ENCODE data around the gene SLCO2A1.

DNA sequence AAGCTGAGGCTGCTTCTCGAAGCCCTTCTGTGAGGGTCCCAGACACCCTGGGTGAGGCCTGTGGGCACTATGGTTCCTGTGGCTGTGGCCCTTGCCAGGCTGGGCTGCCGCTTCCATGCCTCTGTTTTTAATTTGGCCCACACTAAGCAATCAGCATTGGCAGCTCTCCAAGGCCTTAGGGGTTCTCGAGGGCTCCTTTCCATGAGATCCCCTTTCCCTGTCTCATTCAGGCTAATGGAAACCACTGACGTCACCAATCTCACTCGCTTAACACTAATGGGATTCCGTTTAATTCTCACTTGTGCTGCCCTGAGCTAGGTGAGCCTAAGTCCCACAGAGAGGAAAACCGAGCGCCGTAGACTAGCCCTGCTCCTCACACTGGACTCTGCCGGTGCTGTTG lies 73.8 kb downstream of the SLCO2A1 start:
- TF ChIP-seq GATA3 (IDR thresholded peaks at IDR 0.05; ENCODE audit: low read depth, low read length): no peak
- TF ChIP-seq GATA2 (IDR thresholded peaks at IDR 0.05; ENCODE audit: low read depth, low read length): no peak

Data from SH-SY5Y (cell line).